Sigmoid colon (tissue), 4 donors: Measurements from ENCODE around the gene VRK1.

ENCODE experiments used
- EP300 ChIP-seq, 4 donors: sonication (generic); formaldehyde crosslinking; IDR thresholded peaks; one replicate each; pipeline ENCODE4 v1.6.1; 2017; ENCODE audit warnings: antibody characterized with exemption in 4 of 4
- POLR2A ChIP-seq, 2 donors: fragments of 450-650 bp; IDR thresholded peaks; one replicate each; pipeline ENCODE4 v1.6.1; 2016; ENCODE audit warnings: antibody characterized with exemption in 2 of 2, mild to moderate bottlenecking in 2 of 2, moderate library complexity in 2 of 2
- TF ChIP-seq, protein P1 (sequence below), 4 experiments: fragments of 450-650 bp in 3 of 4; fragments of 200-600 bp in 1 of 4; IDR thresholded peaks; one replicate each; pipeline ENCODE4 v1.5.1; 2016 to 2019; ENCODE audit warnings: antibody characterized with exemption in 4 of 4, mild to moderate bottlenecking in 3 of 4, moderate library complexity in 2 of 4

DNA sequence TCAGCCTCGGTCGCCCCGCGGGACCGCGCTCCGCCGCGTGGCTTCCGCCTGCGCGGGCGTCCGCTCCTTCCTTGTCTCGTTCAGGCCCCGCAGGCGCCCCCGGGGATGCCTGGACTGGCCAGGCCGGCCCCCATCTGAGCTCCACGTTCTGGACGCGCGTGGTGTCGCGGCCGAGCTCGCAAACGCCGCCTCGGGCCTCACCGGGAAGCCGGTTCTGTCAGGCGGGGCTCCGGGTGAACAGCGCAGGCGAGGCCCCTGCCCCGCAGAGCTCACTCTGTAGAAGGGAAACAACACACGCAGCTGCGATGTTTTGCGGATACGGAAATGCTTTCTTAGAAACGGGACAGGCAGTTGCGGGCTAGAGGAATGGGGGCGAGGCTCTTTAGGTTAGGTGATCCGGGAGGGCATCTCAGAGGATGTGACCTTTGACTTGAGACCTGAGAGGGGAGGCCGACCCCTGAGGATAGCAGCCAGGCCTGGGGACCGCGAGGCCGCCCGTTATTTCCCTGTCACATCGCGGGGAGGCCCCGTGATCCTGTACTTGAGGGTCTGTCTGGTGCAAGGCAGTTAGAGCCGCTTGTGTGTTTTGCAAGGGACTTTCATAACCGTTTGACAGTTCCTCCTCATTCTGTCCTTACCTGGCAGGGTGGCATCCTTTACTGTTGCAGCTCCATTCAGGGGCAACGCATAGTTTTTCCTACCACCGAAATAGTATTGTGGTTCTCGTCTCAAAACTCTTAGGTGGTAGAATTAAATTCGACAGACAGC lies 584 bp downstream of the VRK1 start:
- TF ChIP-seq POLR2A (IDR thresholded peaks at IDR 0.05) (no peak), EP300 (IDR thresholded peaks at IDR 0.05) (no peak)
- TF ChIP-seq, protein P1, sequence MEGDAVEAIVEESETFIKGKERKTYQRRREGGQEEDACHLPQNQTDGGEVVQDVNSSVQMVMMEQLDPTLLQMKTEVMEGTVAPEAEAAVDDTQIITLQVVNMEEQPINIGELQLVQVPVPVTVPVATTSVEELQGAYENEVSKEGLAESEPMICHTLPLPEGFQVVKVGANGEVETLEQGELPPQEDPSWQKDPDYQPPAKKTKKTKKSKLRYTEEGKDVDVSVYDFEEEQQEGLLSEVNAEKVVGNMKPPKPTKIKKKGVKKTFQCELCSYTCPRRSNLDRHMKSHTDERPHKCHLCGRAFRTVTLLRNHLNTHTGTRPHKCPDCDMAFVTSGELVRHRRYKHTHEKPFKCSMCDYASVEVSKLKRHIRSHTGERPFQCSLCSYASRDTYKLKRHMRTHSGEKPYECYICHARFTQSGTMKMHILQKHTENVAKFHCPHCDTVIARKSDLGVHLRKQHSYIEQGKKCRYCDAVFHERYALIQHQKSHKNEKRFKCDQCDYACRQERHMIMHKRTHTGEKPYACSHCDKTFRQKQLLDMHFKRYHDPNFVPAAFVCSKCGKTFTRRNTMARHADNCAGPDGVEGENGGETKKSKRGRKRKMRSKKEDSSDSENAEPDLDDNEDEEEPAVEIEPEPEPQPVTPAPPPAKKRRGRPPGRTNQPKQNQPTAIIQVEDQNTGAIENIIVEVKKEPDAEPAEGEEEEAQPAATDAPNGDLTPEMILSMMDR (IDR thresholded peaks at IDR 0.05), result no peak
